ENCODE results near the gene ADK.

The ADK gene

GRCh38 chr10:74745449-74745848, 594.4 kb downstream of the ADK start:
- H3K27ac ChIP-seq (replicated peaks) = no peak overlapping the region
- no peaks in the 10 kb centered on the region for H3K27me3 ChIP-seq (ENCODE audit: insufficient read depth, poor library complexity, severe bottlenecking)
- TF ChIP-seq GABPA (IDR thresholded peaks at IDR 0.05; ENCODE audit: low read depth) = no peak
- TF ChIP-seq, protein P1, sequence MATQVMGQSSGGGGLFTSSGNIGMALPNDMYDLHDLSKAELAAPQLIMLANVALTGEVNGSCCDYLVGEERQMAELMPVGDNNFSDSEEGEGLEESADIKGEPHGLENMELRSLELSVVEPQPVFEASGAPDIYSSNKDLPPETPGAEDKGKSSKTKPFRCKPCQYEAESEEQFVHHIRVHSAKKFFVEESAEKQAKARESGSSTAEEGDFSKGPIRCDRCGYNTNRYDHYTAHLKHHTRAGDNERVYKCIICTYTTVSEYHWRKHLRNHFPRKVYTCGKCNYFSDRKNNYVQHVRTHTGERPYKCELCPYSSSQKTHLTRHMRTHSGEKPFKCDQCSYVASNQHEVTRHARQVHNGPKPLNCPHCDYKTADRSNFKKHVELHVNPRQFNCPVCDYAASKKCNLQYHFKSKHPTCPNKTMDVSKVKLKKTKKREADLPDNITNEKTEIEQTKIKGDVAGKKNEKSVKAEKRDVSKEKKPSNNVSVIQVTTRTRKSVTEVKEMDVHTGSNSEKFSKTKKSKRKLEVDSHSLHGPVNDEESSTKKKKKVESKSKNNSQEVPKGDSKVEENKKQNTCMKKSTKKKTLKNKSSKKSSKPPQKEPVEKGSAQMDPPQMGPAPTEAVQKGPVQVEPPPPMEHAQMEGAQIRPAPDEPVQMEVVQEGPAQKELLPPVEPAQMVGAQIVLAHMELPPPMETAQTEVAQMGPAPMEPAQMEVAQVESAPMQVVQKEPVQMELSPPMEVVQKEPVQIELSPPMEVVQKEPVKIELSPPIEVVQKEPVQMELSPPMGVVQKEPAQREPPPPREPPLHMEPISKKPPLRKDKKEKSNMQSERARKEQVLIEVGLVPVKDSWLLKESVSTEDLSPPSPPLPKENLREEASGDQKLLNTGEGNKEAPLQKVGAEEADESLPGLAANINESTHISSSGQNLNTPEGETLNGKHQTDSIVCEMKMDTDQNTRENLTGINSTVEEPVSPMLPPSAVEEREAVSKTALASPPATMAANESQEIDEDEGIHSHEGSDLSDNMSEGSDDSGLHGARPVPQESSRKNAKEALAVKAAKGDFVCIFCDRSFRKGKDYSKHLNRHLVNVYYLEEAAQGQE (IDR thresholded peaks at IDR 0.05; ENCODE audit: insufficient replicate concordance, low read depth) = no peak
- TF ChIP-seq, protein P2, sequence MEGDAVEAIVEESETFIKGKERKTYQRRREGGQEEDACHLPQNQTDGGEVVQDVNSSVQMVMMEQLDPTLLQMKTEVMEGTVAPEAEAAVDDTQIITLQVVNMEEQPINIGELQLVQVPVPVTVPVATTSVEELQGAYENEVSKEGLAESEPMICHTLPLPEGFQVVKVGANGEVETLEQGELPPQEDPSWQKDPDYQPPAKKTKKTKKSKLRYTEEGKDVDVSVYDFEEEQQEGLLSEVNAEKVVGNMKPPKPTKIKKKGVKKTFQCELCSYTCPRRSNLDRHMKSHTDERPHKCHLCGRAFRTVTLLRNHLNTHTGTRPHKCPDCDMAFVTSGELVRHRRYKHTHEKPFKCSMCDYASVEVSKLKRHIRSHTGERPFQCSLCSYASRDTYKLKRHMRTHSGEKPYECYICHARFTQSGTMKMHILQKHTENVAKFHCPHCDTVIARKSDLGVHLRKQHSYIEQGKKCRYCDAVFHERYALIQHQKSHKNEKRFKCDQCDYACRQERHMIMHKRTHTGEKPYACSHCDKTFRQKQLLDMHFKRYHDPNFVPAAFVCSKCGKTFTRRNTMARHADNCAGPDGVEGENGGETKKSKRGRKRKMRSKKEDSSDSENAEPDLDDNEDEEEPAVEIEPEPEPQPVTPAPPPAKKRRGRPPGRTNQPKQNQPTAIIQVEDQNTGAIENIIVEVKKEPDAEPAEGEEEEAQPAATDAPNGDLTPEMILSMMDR (IDR thresholded peaks at IDR 0.05; ENCODE audit: insufficient read depth, low read length) = no peak
- no peak for TF ChIP-seq POLR2AphosphoS5 (IDR thresholded peaks at IDR 0.05; ENCODE audit: low read depth)
- no peak for TF ChIP-seq SPI1 (IDR thresholded peaks at IDR 0.05; ENCODE audit: borderline replicate concordance, low read depth)
- H3K4me3 ChIP-seq (replicated peaks; ENCODE audit: insufficient read depth, low read length) = no peak overlapping the region
- no peak for DNase-seq (ENCODE audit: low read depth in 1 of 2, low spot score in 1 of 2)

DNA sequence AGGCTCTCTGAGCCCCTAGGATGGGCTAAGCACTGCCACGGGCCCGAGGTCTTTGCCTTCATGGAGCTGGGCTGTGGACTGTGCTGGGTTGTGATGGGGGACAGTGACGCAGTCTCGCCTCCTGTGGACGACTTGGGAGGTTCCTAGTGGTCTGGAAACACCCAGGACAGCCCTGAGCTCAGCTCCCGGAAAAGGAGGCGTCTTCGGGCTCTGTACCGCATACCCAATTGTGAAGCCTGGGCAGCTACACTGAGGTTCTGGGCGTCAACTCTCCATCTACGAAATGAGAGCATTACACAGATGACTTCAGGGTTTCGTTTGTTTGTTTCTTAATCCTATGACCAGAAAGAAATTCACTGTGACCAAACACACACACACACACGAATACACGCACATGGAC, 595.8 kb downstream of the ADK start:
- Histone ChIP-seq H3K27me3 (ENCODE audit: insufficient read depth, poor library complexity, severe bottlenecking) (no peaks in the 10 kb centered on the region), H3K27ac (replicated peaks) (no peak overlapping the region), H3K4me3 (replicated peaks; ENCODE audit: insufficient read depth, low read length) (no peak overlapping the region)
- no peak for DNase-seq (ENCODE audit: low read depth in 1 of 2, low spot score in 1 of 2)
- TF ChIP-seq, protein P1 (IDR thresholded peaks at IDR 0.05; ENCODE audit: insufficient replicate concordance, low read depth) = no peak
- TF ChIP-seq SPI1 (IDR thresholded peaks at IDR 0.05; ENCODE audit: borderline replicate concordance, low read depth) (no peak), GABPA (IDR thresholded peaks at IDR 0.05; ENCODE audit: low read depth) (no peak)
- TF ChIP-seq, protein P2 (IDR thresholded peaks at IDR 0.05; ENCODE audit: insufficient read depth, low read length) = no peak

DNA sequence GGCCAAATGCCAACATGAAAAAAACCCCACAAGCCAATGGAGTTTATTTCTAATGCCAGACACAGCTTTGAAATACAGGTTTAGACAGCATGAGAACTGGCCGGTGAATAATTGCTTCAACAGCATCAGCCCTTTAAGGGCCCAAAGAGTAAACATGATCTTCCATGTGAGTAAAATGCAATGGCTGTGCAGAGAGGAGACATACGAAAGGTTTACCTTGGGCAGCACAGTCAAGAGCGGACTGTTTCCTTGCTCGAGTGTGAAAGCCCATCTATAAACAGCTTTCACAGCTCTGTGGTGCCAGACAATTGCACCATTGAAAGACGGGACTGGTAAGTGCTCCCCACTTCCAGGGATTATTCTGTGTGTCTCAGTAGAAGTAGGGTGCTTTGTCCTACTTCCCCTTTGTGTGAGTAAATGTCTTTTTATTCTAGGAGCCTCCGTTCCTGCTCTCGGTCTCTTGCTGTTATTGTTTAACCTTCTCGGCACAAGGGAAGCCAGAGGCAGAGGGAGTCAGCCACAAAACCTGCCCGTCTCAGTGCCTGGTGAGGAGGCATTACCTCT, 597.5 kb downstream of the ADK start:
- peak overlapping the region; percentile 29 for H3K27ac ChIP-seq (replicated peaks)
- H3K4me3 ChIP-seq (replicated peaks; ENCODE audit: insufficient read depth, low read length) = no peak overlapping the region
- DNase-seq (ENCODE audit: low read depth in 1 of 2, low spot score in 1 of 2) = peak in 1 of 2 experiments; percentile 55
- TF ChIP-seq POLR2AphosphoS5 (IDR thresholded peaks at IDR 0.05; ENCODE audit: low read depth) (no peak), SPI1 (IDR thresholded peaks at IDR 0.05; ENCODE audit: borderline replicate concordance, low read depth) (peak; percentile 54; the same call in 1 of the 2 replicates)
- no peaks in the 10 kb centered on the region for H3K27me3 ChIP-seq (ENCODE audit: insufficient read depth, poor library complexity, severe bottlenecking)

DNA sequence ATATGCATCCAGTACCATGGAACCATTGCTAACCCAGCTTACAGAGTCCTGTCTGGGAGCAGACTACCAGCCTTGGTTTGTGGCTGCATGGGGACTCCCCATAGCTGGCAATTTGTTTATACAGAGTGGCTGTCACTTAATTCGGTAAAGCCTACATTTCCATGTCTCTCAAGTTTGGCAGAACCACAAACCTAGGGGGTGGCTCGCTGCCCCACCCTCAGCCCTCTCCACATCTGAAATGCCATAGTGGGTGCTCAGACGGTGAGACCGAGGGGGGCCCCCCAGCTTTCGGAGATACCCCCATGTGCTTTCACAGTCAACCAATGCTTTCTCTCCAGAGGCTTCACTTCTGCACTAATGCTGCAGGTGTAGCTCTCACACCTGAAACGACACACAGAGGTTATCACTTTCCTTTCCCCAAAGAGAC, 599.8 kb downstream of the ADK start:
- no peak overlapping the region for H3K27ac ChIP-seq (replicated peaks)
- no peak overlapping the region for H3K4me3 ChIP-seq (replicated peaks; ENCODE audit: insufficient read depth, low read length)
- DNase-seq (ENCODE audit: low read depth in 1 of 2, low spot score in 1 of 2) = no peak
- TF ChIP-seq POLR2AphosphoS5 (IDR thresholded peaks at IDR 0.05; ENCODE audit: low read depth) = no peak
- TF ChIP-seq SPI1 (IDR thresholded peaks at IDR 0.05; ENCODE audit: borderline replicate concordance, low read depth) = no peak
- TF ChIP-seq, protein P2 (IDR thresholded peaks at IDR 0.05; ENCODE audit: insufficient read depth, low read length) = no peak
- TF ChIP-seq, protein P1 (IDR thresholded peaks at IDR 0.05; ENCODE audit: insufficient replicate concordance, low read depth) = no peak
- no peak for TF ChIP-seq GABPA (IDR thresholded peaks at IDR 0.05; ENCODE audit: low read depth)
- H3K27me3 ChIP-seq (ENCODE audit: insufficient read depth, poor library complexity, severe bottlenecking) = no peaks in the 10 kb centered on the region

Measured in HL-60 (cell line).